GM12878 (cell line): Measurements from ENCODE around the gene TDRD3. TPM values are rescaled to one million over a fixed set of nuclear protein-coding genes. Genes with fewer than 3 reads are reported as not detected.

Experiments used
- ATAC-seq: fragments of 200-7000 bp; cut with Tn5 transposase; 3 replicates; pipeline ENCODE4 v1.9.1; 2020; ENCODE audit warnings: mild to moderate bottlenecking, moderate library complexity
- BruUV-seq: library from RNA; stranded (reverse); fragments of 400-500 nt; replicated peaks from 2 replicates; lab custom pipeline; 2021; lab: Mats Ljungman, UMichigan
- CTCF ChIA-PET: fragments of 300-600 bp; sonication (Branson Sonifier 250); formaldehyde crosslinking; extraction: SDS; loops from one replicate; lab custom pipeline; 2021; ENCODE audit warnings: inconsistent platforms; lab: Yijun Ruan, JAX
- POLR2A ChIA-PET: fragments of 350-600 bp; formaldehyde crosslinking; extraction: SDS; loops from one replicate; lab custom pipeline; 2021; ENCODE audit warnings: inconsistent platforms; lab: Charles Lee
- RAD21 ChIA-PET: fragments of 300-600 bp; sonication (Branson Sonifier 250); formaldehyde crosslinking; loops from one replicate; lab custom pipeline; 2023; ENCODE audit warnings: antibody characterized with exemption; ENCODE audit not compliant: unreplicated experiment; lab: Charles Lee
- SMC1A ChIA-PET: fragments of 300-600 bp; sonication (Branson Sonifier 250); formaldehyde crosslinking; loops from one replicate; lab custom pipeline; 2023; ENCODE audit not compliant: unreplicated experiment, uncharacterized antibody; lab: Charles Lee
- DNase-seq: peaks from one replicate; pipeline ENCODE4 v3.0.0-alpha.2; 2011; ENCODE audit warnings: low read depth, low spot score
- FAIRE-seq: peaks from 3 replicates; lab custom pipeline; 2011; peaks lifted over from hg19 to GRCh38; lab: Jason Lieb, UNC
- H2AFZ ChIP-seq: 2 replicates; pipeline ENCODE4 v1.6.0; 2011; ENCODE audit warnings: low read depth, low read length, control low read depth; ENCODE audit not compliant: control insufficient read depth
- H3K27ac ChIP-seq: 2 replicates; pipeline ENCODE4 v1.5.1; 2011; ENCODE audit warnings: control low read depth; ENCODE audit not compliant: control insufficient read depth, insufficient read depth
- H3K27me3 ChIP-seq, 2 experiments: replicated peaks in 1 of 2; 2 replicates each; pipeline versions ENCODE4 v1.6.0 to v1.6.1; 2011; ENCODE audit warnings: low read length in 1 of 2; ENCODE audit not compliant: control insufficient read depth in 2 of 2, insufficient read depth in 2 of 2
- H3K36me3 ChIP-seq, 2 experiments: 2 replicates each; pipeline ENCODE4 v1.5.1; 2011; ENCODE audit warnings: low read length in 1 of 2; ENCODE audit not compliant: control insufficient read depth in 2 of 2, insufficient read depth in 2 of 2
- H3K4me1 ChIP-seq: 2 replicates; pipeline ENCODE4 v1.6.1; 2011; ENCODE audit warnings: mild to moderate bottlenecking, low read length, moderate library complexity, mixed read lengths; ENCODE audit not compliant: control insufficient read depth, insufficient read depth
- H3K4me2 ChIP-seq: 2 replicates; pipeline ENCODE4 v1.6.0; 2011; ENCODE audit warnings: control low read depth; ENCODE audit not compliant: control insufficient read depth, insufficient read depth
- H3K4me3 ChIP-seq: fragments of 200-600 bp; sonication (generic); 2 replicates; pipeline ENCODE4 v1.5.1; 2016
- H3K79me2 ChIP-seq: 2 replicates; pipeline ENCODE4 v1.6.0; 2011; ENCODE audit warnings: low read length; ENCODE audit not compliant: control insufficient read depth, insufficient read depth
- H3K9ac ChIP-seq: 2 replicates; pipeline ENCODE4 v1.8.0; 2011; ENCODE audit warnings: low read length, control low read depth, mixed read lengths; ENCODE audit not compliant: control insufficient read depth, insufficient read depth
- H3K9me3 ChIP-seq: replicated peaks from 3 replicates; pipeline ENCODE4 v1.5.1; 2011; ENCODE audit warnings: mild to moderate bottlenecking, low read length; ENCODE audit not compliant: control insufficient read depth, insufficient read depth
- H4K20me1 ChIP-seq: 2 replicates; pipeline ENCODE4 v1.6.0; 2011; ENCODE audit not compliant: control insufficient read depth, insufficient read depth
- ASH2L ChIP-seq: fragments of 300-600, 200-600 bp; sonication (generic); IDR thresholded peaks from 2 replicates; pipeline ENCODE4 v1.6.1; 2017; ENCODE audit warnings: low read depth, mild to moderate bottlenecking, borderline replicate concordance
- BCL11A ChIP-seq: IDR thresholded peaks from 2 replicates; pipeline ENCODE4 v1.6.1; 2011; ENCODE audit warnings: low read depth, low read length
- BCLAF1 ChIP-seq: fragments of 450-650 bp; IDR thresholded peaks from 2 replicates; pipeline ENCODE4 v1.6.1; 2017; ENCODE audit warnings: antibody characterized with exemption, mild to moderate bottlenecking, moderate library complexity
- ESRRA ChIP-seq: IDR thresholded peaks from 2 replicates; pipeline ENCODE4 v1.6.1; 2012; ENCODE audit warnings: mild to moderate bottlenecking, low read length, improper control_type of control experiment
- MAX ChIP-seq: IDR thresholded peaks from 2 replicates; pipeline ENCODE4 v1.6.1; 2012; ENCODE audit warnings: low read depth, low read length, improper control_type of control experiment
- NR2F1 ChIP-seq: fragments of 450-650 bp; conservative IDR thresholded peaks from 2 replicates; pipeline ENCODE4 v1.6.1; 2017; ENCODE audit warnings: mild to moderate bottlenecking
- RCOR1 ChIP-seq: conservative IDR thresholded peaks from 2 replicates; pipeline ENCODE4 v1.6.1; 2012; ENCODE audit warnings: low read depth, low read length, improper control_type of control experiment
- SMC3 ChIP-seq: IDR thresholded peaks from 2 replicates; pipeline ENCODE4 v1.6.1; 2011; ENCODE audit warnings: low read length, improper control_type of control experiment, borderline replicate concordance
- SPI1 ChIP-seq: IDR thresholded peaks from 2 replicates; pipeline ENCODE4 v1.6.1; 2011; ENCODE audit warnings: low read depth, mild to moderate bottlenecking, low read length, moderate library complexity, borderline replicate concordance; ENCODE audit not compliant: insufficient read depth
- STAT3 ChIP-seq: IDR thresholded peaks from 2 replicates; pipeline ENCODE4 v1.6.1; 2011; ENCODE audit warnings: low read depth, low read length, improper control_type of control experiment
- SUPT20H ChIP-seq: IDR thresholded peaks from 2 replicates; pipeline ENCODE4 v1.6.1; 2011; ENCODE audit warnings: low read depth, mild to moderate bottlenecking, low read length, moderate library complexity, borderline replicate concordance; ENCODE audit not compliant: control insufficient read depth
- YBX1 ChIP-seq: fragments of 450-650 bp; IDR thresholded peaks from 2 replicates; pipeline ENCODE4 v1.6.1; 2016; ENCODE audit warnings: antibody characterized with exemption
- ZSCAN29 ChIP-seq: fragments of 450-650 bp; IDR thresholded peaks from 2 replicates; pipeline ENCODE4 v1.6.1; 2017; ENCODE audit warnings: mild to moderate bottlenecking, moderate library complexity
- ZZZ3 ChIP-seq: IDR thresholded peaks from 2 replicates; pipeline ENCODE4 v1.6.1; 2011; ENCODE audit warnings: low read depth; ENCODE audit not compliant: control insufficient read depth, insufficient read length
- WGBS: methylation state at CpG from one replicate; pipeline ENCODE4 v1.1.6; 2016; ENCODE audit warnings: low lambda C conversion rate; ENCODE audit not compliant: insufficient replicate concordance, insufficient coverage; ENCODE audit errors: missing lambda C conversion rate; 5-methylcytosine and 5-hydroxymethylcytosine counted together
- in situ Hi-C: fragments of 300-500 bp; cut with MboI; formaldehyde crosslinking; loops from 9 replicates; pipeline ENCODE4 v1.14.3; 2018; ENCODE audit warnings: mixed read lengths
- intact Hi-C: fragments of 100-400 bp; cut with micrococcal nuclease; formaldehyde crosslinking; loops from one replicate; pipeline ENCODE4 v1.14.2; 2022; ENCODE audit not compliant: unreplicated experiment
- polyA plus RNA-seq, 11 experiments: library from polyadenylated mRNA; depleted of rRNA in 4 of 11; unstranded in 6 of 11; stranded (reverse) in 5 of 11; fragments of >200 nt; fragmentation: Nextera tagmentation in 4 of 11; fragmentation: Illumina TruSeq in 1 of 11; extraction: Ambion mirVana in 4 of 11; extraction: Trizol in 1 of 11; gene quantifications; 1 replicate in 1 of 11; 2 replicates in 10 of 11; pipeline versions ENCODE4 v1.2.1 to v1.2.3, GENCODE V29; 2011 to 2016; ENCODE audit warnings: inconsistent platforms in 2 of 11, missing spikeins in 2 of 11, low read depth in 1 of 11
- total RNA-seq, 4 experiments: library from RNA; depleted of rRNA in 3 of 4; stranded (reverse); fragments of >200 nt in 3 of 4; fragmentation: Illumina TruSeq in 1 of 4; extraction: Trizol in 1 of 4; gene quantifications; 2 replicates each; pipeline versions ENCODE4 v1.2.1 to v1.2.3, GENCODE V29; 2013 to 2021

Gene TDRD3
- total and polyA plus RNA-seq, 10 of the 15 experiments (the other 5 are each of a cell fraction or from before 2014, with no cell fraction given) = 8.4 to 27.9 (median 15.8) TPM

- TF ChIP-seq ZZZ3 (no peak), SMC3 (no peak)
Measured at GRCh38 chr13:60620611-60621395, 223.8 kb downstream of the TDRD3 start (continued).

GRCh38 chr13:60623151-60623550 is 226.1 kb downstream of the TDRD3 start:
- Histone ChIP-seq H3K36me3 (no peaks in the 10 kb centered on the region), H4K20me1 (no peaks in the 10 kb centered on the region), H2AFZ (no peak overlapping the region), H3K9me3 (no peaks in the 10 kb centered on the region), H3K9ac (no peak overlapping the region), H3K79me2 (no peaks in the 10 kb centered on the region), H3K4me2 (no peak overlapping the region), H3K4me1 (no peaks in the 10 kb centered on the region), H3K4me3 (no peak overlapping the region), H3K27ac (no peak overlapping the region), H3K27me3 (no peaks in the 10 kb centered on the region)
- SMC1A ChIA-PET = no interaction called here
- ATAC-seq (no peak), DNase-seq (no peak), FAIRE-seq (no peak)
- in situ Hi-C loops = loop anchor here (10.0 kb wide), 1 partner anchor 792 kb away; the partner anchor contains the start of gene PCDH20
- POLR2A ChIA-PET = no interaction called here
- CTCF ChIA-PET = interaction anchor here (1.2 kb wide), 1 partner anchor 10 kb away, joined by 3 read pairs; no protein-coding TSS in a partner anchor
- intact Hi-C loops = loop anchor here (5.0 to 10.0 kb wide), 2 partner anchors 166 to 1332 kb away; no protein-coding TSS in a partner anchor
- RAD21 ChIA-PET = no interaction called here
- no TSS peak for BruUV-seq
- WGBS = 86% methylated on average over 1 of the region's 1 CpG
- TF ChIP-seq SPI1 = no peak
- TF ChIP-seq BCLAF1 = no peak
- TF ChIP-seq ESRRA = no peak
- no peak for TF ChIP-seq BCL11A
- TF ChIP-seq RCOR1 = no peak
- TF ChIP-seq SUPT20H = no peak
- TF ChIP-seq MAX = no peak
- no peak for TF ChIP-seq YBX1
- TF ChIP-seq ZSCAN29 = no peak
- no peak for TF ChIP-seq NR2F1
- no peak for TF ChIP-seq ASH2L
- no peak for TF ChIP-seq STAT3
